MCF 10A (cell line): ENCODE results near the gene HIGD2A. TPM values are rescaled to one million over a fixed set of nuclear protein-coding genes. Genes with fewer than 3 reads are reported as not detected.

Source experiments
- BruUV-seq: library from RNA; stranded (reverse); fragments of 400-500 nt; replicated peaks from 2 replicates; lab custom pipeline; 2021; lab: Mats Ljungman, UMichigan
- CTCF ChIA-PET: fragments of 300-600 bp; sonication (Branson Sonifier 250); formaldehyde crosslinking; extraction: SDS; loops from one replicate; lab custom pipeline; 2021; ENCODE audit warnings: antibody characterized with exemption, inconsistent platforms; lab: Yijun Ruan, JAX
- POLR2A ChIA-PET: fragments of 300-600, 350-650 bp; sonication (Branson Sonifier 250); formaldehyde crosslinking; extraction: SDS; loops from one replicate; lab custom pipeline; 2020; ENCODE audit warnings: antibody characterized with exemption, inconsistent platforms; lab: Yijun Ruan, JAX
- DNase-seq: peaks from one replicate; pipeline ENCODE4 v3.0.0-alpha.2; 2018; ENCODE audit not compliant: unreplicated experiment
- H3K27ac Mint-ChIP-seq: one replicate; pipeline ENCODE4 v1.8.0; 2022; ENCODE audit warnings: mild to moderate bottlenecking, low read depth, mixed read lengths; ENCODE audit not compliant: unreplicated experiment
- H3K27me3 Mint-ChIP-seq: one replicate; pipeline ENCODE4 v1.8.0; 2022; ENCODE audit warnings: mixed read lengths; ENCODE audit not compliant: insufficient read depth, unreplicated experiment
- H3K36me3 Mint-ChIP-seq: one replicate; pipeline ENCODE4 v1.8.0; 2022; ENCODE audit warnings: mild to moderate bottlenecking, moderate library complexity, mixed read lengths; ENCODE audit not compliant: insufficient read depth, unreplicated experiment
- H3K4me1 Mint-ChIP-seq: one replicate; pipeline ENCODE4 v1.8.0; 2022; ENCODE audit warnings: mixed read lengths; ENCODE audit not compliant: insufficient read depth, unreplicated experiment
- H3K4me3 Mint-ChIP-seq: one replicate; pipeline ENCODE4 v1.8.0; 2022; ENCODE audit warnings: mild to moderate bottlenecking, moderate library complexity, mixed read lengths; ENCODE audit not compliant: unreplicated experiment
- H3K9me3 Mint-ChIP-seq: one replicate; pipeline ENCODE4 v1.8.0; 2022; ENCODE audit warnings: mixed read lengths; ENCODE audit not compliant: unreplicated experiment
- intact Hi-C: fragments of 100-400 bp; cut with micrococcal nuclease; formaldehyde crosslinking; loops from 2 replicates; pipeline ENCODE4 v1.14.1; 2022
- total RNA-seq: library from RNA; stranded (reverse); gene quantifications from 2 replicates; pipeline ENCODE4 v1.2.3, GENCODE V29; 2022
- TF ChIP-seq, protein P1 (sequence below): fragments of 200-600 bp; IDR thresholded peaks from one replicate; pipeline ENCODE4 v1.8.0; 2022; ENCODE audit warnings: antibody characterized with exemption, mild to moderate bottlenecking; ENCODE audit not compliant: unreplicated experiment

The HIGD2A gene
- total RNA-seq, 1 experiment from 2014 or later = 196 TPM

DNA sequence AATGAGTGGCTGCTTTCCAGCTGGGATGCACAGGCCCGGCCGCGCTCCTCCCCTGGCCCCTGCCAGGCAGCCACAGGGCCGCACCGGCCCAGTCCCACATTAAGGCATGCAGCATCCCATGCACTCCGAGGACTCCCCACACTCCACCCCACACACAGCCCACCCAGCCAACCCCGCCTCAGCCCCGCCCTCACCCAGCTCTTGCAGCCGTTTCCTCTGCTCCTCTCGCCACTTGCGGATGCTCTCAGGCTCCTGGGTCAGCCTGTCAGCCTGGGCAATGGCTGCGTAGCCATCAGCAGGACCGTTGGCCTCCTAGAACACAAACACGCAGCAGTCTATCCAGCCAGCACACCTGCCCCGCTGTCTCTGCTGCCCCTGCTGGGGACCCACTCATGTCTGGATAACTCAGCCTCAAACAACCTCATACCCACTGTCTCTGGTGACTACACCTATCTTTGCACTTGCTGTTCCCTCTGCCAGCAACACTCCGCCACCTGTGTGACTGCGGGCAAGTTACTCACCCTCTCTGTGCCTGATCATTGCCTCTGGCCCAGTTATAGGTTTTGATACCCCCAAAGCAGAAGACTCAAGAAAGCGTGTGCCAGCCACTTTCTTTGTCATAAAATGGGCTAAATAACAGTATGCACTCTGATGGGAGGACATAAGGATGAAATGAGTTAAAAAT is 9.3 kb downstream of the HIGD2A start:
- Mint-ChIP-seq H3K4me3 (no peak overlapping the region), H3K27ac (no peak overlapping the region), H3K36me3 (peaks cover 62% of the 10 kb centered on the region), H3K27me3 (no peaks in the 10 kb centered on the region), H3K4me1 (peaks cover 29% of the 10 kb centered on the region), H3K9me3 (no peaks in the 10 kb centered on the region)
- no TSS peak for BruUV-seq
- intact Hi-C loops = no loop called here
- ChIA-PET CTCF (interaction anchor here (0.7 kb wide), 1 partner anchor 655 kb away, joined by 3 read pairs; no protein-coding TSS in a partner anchor), POLR2A (interaction anchor here (3.5 kb wide), 1 partner anchor 9 kb away, joined by 74 read pairs; the partner anchor contains the start of genes HIGD2A and NOP16)
- DNase-seq = no peak
- TF ChIP-seq, protein P1, sequence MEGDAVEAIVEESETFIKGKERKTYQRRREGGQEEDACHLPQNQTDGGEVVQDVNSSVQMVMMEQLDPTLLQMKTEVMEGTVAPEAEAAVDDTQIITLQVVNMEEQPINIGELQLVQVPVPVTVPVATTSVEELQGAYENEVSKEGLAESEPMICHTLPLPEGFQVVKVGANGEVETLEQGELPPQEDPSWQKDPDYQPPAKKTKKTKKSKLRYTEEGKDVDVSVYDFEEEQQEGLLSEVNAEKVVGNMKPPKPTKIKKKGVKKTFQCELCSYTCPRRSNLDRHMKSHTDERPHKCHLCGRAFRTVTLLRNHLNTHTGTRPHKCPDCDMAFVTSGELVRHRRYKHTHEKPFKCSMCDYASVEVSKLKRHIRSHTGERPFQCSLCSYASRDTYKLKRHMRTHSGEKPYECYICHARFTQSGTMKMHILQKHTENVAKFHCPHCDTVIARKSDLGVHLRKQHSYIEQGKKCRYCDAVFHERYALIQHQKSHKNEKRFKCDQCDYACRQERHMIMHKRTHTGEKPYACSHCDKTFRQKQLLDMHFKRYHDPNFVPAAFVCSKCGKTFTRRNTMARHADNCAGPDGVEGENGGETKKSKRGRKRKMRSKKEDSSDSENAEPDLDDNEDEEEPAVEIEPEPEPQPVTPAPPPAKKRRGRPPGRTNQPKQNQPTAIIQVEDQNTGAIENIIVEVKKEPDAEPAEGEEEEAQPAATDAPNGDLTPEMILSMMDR = no peak

DNA sequence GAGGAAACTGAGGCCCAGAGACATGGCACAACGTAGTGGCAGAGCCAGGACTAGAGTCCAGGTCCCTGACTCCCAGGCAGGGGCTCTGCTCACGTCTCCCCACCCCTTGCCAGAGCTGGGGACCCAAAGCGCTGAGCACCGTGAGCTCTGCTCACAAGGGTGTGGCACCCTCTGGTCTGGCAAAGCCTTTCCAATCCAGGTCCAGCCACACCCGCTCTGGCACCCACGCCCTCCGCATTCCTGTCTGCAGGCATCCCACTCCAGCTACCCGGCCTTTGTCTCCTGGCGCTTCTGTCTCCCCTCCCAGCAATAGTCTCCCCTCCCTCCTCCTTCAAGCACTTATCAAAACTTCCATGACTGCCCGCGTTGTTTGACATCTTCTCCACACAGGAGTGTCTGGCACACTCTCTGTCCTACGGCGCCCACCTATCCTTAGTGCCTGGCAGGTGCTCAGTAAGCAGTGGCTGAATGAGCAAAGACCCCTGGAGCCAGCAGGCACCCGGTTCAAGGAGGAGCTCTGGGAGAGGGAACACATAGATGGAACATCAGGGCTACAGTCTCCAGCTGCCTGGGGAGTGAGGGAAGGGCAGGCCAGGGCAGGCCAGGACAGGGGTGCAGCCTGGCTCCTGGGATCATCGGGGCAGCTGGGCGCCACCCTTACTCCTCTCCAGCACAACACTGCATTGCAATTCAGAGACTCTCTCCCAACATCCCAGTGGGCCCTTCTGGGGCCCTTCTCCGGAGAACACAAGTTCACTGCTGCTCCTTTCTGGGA is 12.0 kb downstream of the HIGD2A start:
- intact Hi-C loops = no loop called here
- DNase-seq = peak; percentile 48
- peak overlapping the region; percentile 38 for H3K4me3 Mint-ChIP-seq
- H3K27me3 Mint-ChIP-seq = no peaks in the 10 kb centered on the region
- peaks cover 59% of the 10 kb centered on the region for H3K36me3 Mint-ChIP-seq
- TF ChIP-seq, protein P1 = no peak
- POLR2A ChIA-PET = interaction anchor here (0.5 to 3.5 kb wide), 16 partner anchors 11 to 1177 kb away, joined by 3 to 74 read pairs (median 4); partner anchors contain the start of genes CDHR2, CLTB, FAF2 and HIGD2A
- no TSS peak for BruUV-seq
- CTCF ChIA-PET = interaction anchor here (0.5 to 1.6 kb wide), 6 partner anchors 10 to 642 kb away, joined by 3 to 6 read pairs (median 4); partner anchors contain the start of gene CLTB
- peaks cover 29% of the 10 kb centered on the region for H3K4me1 Mint-ChIP-seq
- no peaks in the 10 kb centered on the region for H3K9me3 Mint-ChIP-seq
- peak overlapping the region; percentile 78 for H3K27ac Mint-ChIP-seq

DNA sequence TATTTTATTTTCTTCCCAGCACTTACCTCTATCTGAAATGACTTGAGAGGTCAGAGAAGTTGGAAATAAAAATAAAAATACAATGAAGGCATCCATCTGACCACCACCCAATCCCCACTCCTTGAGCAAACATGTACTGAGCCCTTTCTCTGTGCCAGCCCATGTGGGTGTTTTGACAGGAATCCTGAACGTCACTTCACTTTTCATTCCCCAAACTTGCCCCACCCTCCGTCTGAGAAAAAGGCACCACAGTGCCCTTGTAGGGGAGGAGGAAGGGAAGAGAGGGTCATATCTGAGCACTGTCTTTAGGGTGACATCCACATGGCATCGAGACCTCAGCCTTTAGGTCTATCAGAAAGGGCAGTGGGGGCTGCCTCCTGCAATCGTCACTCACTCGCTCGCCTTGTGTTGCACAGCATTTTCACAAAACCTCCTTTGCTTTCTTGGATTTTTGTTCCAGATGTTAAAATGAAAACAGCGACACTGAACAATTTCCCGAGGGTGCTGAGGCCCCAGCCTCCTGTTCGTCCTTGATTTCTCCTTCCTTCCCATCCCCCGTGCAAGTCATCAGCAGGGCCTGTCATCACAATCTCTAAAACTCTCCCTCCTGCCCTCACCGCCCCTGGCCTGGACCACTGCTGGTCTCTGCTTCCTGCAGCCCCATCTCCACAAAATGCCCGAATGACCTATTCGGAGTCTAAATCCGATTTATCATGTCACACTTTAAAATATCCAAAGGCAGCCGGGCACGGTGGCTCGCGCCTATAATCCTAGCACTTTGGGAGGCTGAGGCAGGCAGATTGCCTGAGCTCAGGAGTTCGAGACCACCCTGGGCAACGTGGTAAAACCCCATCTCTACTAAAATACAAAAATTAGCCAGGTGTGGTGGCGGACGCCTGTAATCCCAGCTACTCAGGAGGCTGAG is 13.0 kb downstream of the HIGD2A start:
- POLR2A ChIA-PET = interaction anchor here (0.8 to 3.5 kb wide), 10 partner anchors 10 to 148 kb away, joined by 3 to 74 read pairs (median 11); partner anchors contain the start of genes CDHR2, CLTB, FAF2 and HIGD2A
- no peak for DNase-seq
- CTCF ChIA-PET = interaction anchor here (0.6 to 1.6 kb wide), 6 partner anchors 9 to 1618 kb away, joined by 3 to 7 read pairs (median 6); partner anchors contain the start of gene CLTB
- TF ChIP-seq, protein P1 = no peak
- no peaks in the 10 kb centered on the region for H3K27me3 Mint-ChIP-seq
- H3K4me1 Mint-ChIP-seq = peaks cover 29% of the 10 kb centered on the region
- H3K27ac Mint-ChIP-seq = peak overlapping the region; percentile 78
- no peaks in the 10 kb centered on the region for H3K9me3 Mint-ChIP-seq
- BruUV-seq = no TSS peak
- intact Hi-C loops = no loop called here
- H3K36me3 Mint-ChIP-seq = peaks cover 61% of the 10 kb centered on the region
- H3K4me3 Mint-ChIP-seq = peak overlapping the region; percentile 38
